ENCODE results near the gene SGK1.

SGK1 gene

GRCh38 chr6:134317471-134318131 is at the start of gene SGK1:
Gene SGK1 (minus strand): TSS chr6:134318112. CDS start chr6:134317460, 652 bp downstream.
- Histone ChIP-seq H3K27ac (ENCODE audit: low read length) (no peak within 1 kb of the TSS), H3K27me3 (ENCODE audit: control insufficient read depth in 1 of 2, insufficient read depth in 2 of 2, low read length in 2 of 2) (peaks cover 6 to 14% of the 10 kb centered on the region in 2 donors), H3K4me1 (ENCODE audit: control insufficient read depth, insufficient read depth, low read length) (peaks cover 2% of the 10 kb centered on the region), H3K4me3 (ENCODE audit: low read length in 2 of 2) (peak within 1 kb of the TSS; percentile 61 to 70), H3K9me3 (ENCODE audit: control insufficient read depth in 2 of 2, low read length in 2 of 2) (no peaks in the 10 kb centered on the region), H3K9ac (ENCODE audit: low read length in 2 of 2) (peak within 1 kb of the TSS in 1 of 2 donors; percentile 20), H3K36me3 (ENCODE audit: control insufficient read depth in 2 of 2, insufficient read depth in 2 of 2, low read length in 2 of 2) (no peaks in the 10 kb centered on the region)

GRCh38 chr6:134363323-134364039 is 45.6 kb upstream of the SGK1 start:
- no peaks in the 10 kb centered on the region for H3K27me3 ChIP-seq (ENCODE audit: control insufficient read depth in 1 of 2, insufficient read depth in 2 of 2, low read length in 2 of 2)
- no peaks in the 10 kb centered on the region for H3K36me3 ChIP-seq (ENCODE audit: control insufficient read depth in 2 of 2, insufficient read depth in 2 of 2, low read length in 2 of 2)
- H3K27ac ChIP-seq (ENCODE audit: low read length), result no peak overlapping the region
- H3K4me1 ChIP-seq (ENCODE audit: control insufficient read depth, insufficient read depth, low read length), result no peaks in the 10 kb centered on the region
- H3K4me3 ChIP-seq (ENCODE audit: low read length in 2 of 2), result no peak overlapping the region
- H3K9me3 ChIP-seq (ENCODE audit: control insufficient read depth in 2 of 2, low read length in 2 of 2), result no peaks in the 10 kb centered on the region
- H3K9ac ChIP-seq (ENCODE audit: low read length in 2 of 2), result no peak overlapping the region

GRCh38 chr6:134361011-134361410 is 43.1 kb upstream of the SGK1 start:
- no peak overlapping the region for H3K9ac ChIP-seq (ENCODE audit: low read length in 2 of 2)
- no peaks in the 10 kb centered on the region for H3K9me3 ChIP-seq (ENCODE audit: control insufficient read depth in 2 of 2, low read length in 2 of 2)
- no peaks in the 10 kb centered on the region for H3K4me1 ChIP-seq (ENCODE audit: control insufficient read depth, insufficient read depth, low read length)
- H3K4me3 ChIP-seq (ENCODE audit: low read length in 2 of 2), result no peak overlapping the region
- H3K27ac ChIP-seq (ENCODE audit: low read length), result no peak overlapping the region
- no peaks in the 10 kb centered on the region for H3K36me3 ChIP-seq (ENCODE audit: control insufficient read depth in 2 of 2, insufficient read depth in 2 of 2, low read length in 2 of 2)
- no peaks in the 10 kb centered on the region for H3K27me3 ChIP-seq (ENCODE audit: control insufficient read depth in 1 of 2, insufficient read depth in 2 of 2, low read length in 2 of 2)

GRCh38 chr6:134359302-134359701 is 41.4 kb upstream of the SGK1 start:
- no peaks in the 10 kb centered on the region for H3K9me3 ChIP-seq (ENCODE audit: control insufficient read depth in 2 of 2, low read length in 2 of 2)
- no peak overlapping the region for H3K27ac ChIP-seq (ENCODE audit: low read length)
- no peaks in the 10 kb centered on the region for H3K36me3 ChIP-seq (ENCODE audit: control insufficient read depth in 2 of 2, insufficient read depth in 2 of 2, low read length in 2 of 2)
- no peaks in the 10 kb centered on the region for H3K4me1 ChIP-seq (ENCODE audit: control insufficient read depth, insufficient read depth, low read length)
- no peak overlapping the region for H3K9ac ChIP-seq (ENCODE audit: low read length in 2 of 2)
- no peak overlapping the region for H3K4me3 ChIP-seq (ENCODE audit: low read length in 2 of 2)
- no peaks in the 10 kb centered on the region for H3K27me3 ChIP-seq (ENCODE audit: control insufficient read depth in 1 of 2, insufficient read depth in 2 of 2, low read length in 2 of 2)

GRCh38 chr6:134358320-134358719 is 40.4 kb upstream of the SGK1 start:
- no peaks in the 10 kb centered on the region for H3K36me3 ChIP-seq (ENCODE audit: control insufficient read depth in 2 of 2, insufficient read depth in 2 of 2, low read length in 2 of 2)
- no peak overlapping the region for H3K4me3 ChIP-seq (ENCODE audit: low read length in 2 of 2)
- no peak overlapping the region for H3K9ac ChIP-seq (ENCODE audit: low read length in 2 of 2)
- no peaks in the 10 kb centered on the region for H3K9me3 ChIP-seq (ENCODE audit: control insufficient read depth in 2 of 2, low read length in 2 of 2)
- H3K27me3 ChIP-seq (ENCODE audit: control insufficient read depth in 1 of 2, insufficient read depth in 2 of 2, low read length in 2 of 2), result no peaks in the 10 kb centered on the region
- no peaks in the 10 kb centered on the region for H3K4me1 ChIP-seq (ENCODE audit: control insufficient read depth, insufficient read depth, low read length)
- H3K27ac ChIP-seq (ENCODE audit: low read length), result no peak overlapping the region

- Histone ChIP-seq H3K4me3 (ENCODE audit: low read length in 2 of 2) (no peak overlapping the region), H3K9me3 (ENCODE audit: control insufficient read depth in 2 of 2, low read length in 2 of 2) (no peaks in the 10 kb centered on the region), H3K27me3 (ENCODE audit: control insufficient read depth in 1 of 2, insufficient read depth in 2 of 2, low read length in 2 of 2) (no peaks in the 10 kb centered on the region), H3K36me3 (ENCODE audit: control insufficient read depth in 2 of 2, insufficient read depth in 2 of 2, low read length in 2 of 2) (no peaks in the 10 kb centered on the region), H3K9ac (ENCODE audit: low read length in 2 of 2) (no peak overlapping the region), H3K27ac (ENCODE audit: low read length) (no peak overlapping the region), H3K4me1 (ENCODE audit: control insufficient read depth, insufficient read depth, low read length) (no peaks in the 10 kb centered on the region)
Measured at GRCh38 chr6:134357022-134357487, 39.1 kb upstream of the SGK1 start.

- Histone ChIP-seq H3K27ac (ENCODE audit: low read length) (no peak overlapping the region), H3K4me3 (ENCODE audit: low read length in 2 of 2) (no peak overlapping the region), H3K27me3 (ENCODE audit: control insufficient read depth in 1 of 2, insufficient read depth in 2 of 2, low read length in 2 of 2) (no peaks in the 10 kb centered on the region), H3K4me1 (ENCODE audit: control insufficient read depth, insufficient read depth, low read length) (no peaks in the 10 kb centered on the region), H3K9me3 (ENCODE audit: control insufficient read depth in 2 of 2, low read length in 2 of 2) (no peaks in the 10 kb centered on the region), H3K9ac (ENCODE audit: low read length in 2 of 2) (no peak overlapping the region), H3K36me3 (ENCODE audit: control insufficient read depth in 2 of 2, insufficient read depth in 2 of 2, low read length in 2 of 2) (no peaks in the 10 kb centered on the region)
Measured at GRCh38 chr6:134356405-134356804, 38.5 kb upstream of the SGK1 start.

GRCh38 chr6:134352786-134353480 is 35.0 kb upstream of the SGK1 start:
- no peaks in the 10 kb centered on the region for H3K4me1 ChIP-seq (ENCODE audit: control insufficient read depth, insufficient read depth, low read length)
- H3K36me3 ChIP-seq (ENCODE audit: control insufficient read depth in 2 of 2, insufficient read depth in 2 of 2, low read length in 2 of 2), result no peaks in the 10 kb centered on the region
- no peaks in the 10 kb centered on the region for H3K9me3 ChIP-seq (ENCODE audit: control insufficient read depth in 2 of 2, low read length in 2 of 2)
- H3K27me3 ChIP-seq (ENCODE audit: control insufficient read depth in 1 of 2, insufficient read depth in 2 of 2, low read length in 2 of 2), result no peaks in the 10 kb centered on the region
- H3K27ac ChIP-seq (ENCODE audit: low read length), result no peak overlapping the region
- no peak overlapping the region for H3K4me3 ChIP-seq (ENCODE audit: low read length in 2 of 2)
- H3K9ac ChIP-seq (ENCODE audit: low read length in 2 of 2), result no peak overlapping the region

GRCh38 chr6:134351615-134352474 is 33.9 kb upstream of the SGK1 start:
- Histone ChIP-seq H3K27me3 (ENCODE audit: control insufficient read depth in 1 of 2, insufficient read depth in 2 of 2, low read length in 2 of 2) (no peaks in the 10 kb centered on the region), H3K9ac (ENCODE audit: low read length in 2 of 2) (no peak overlapping the region), H3K9me3 (ENCODE audit: control insufficient read depth in 2 of 2, low read length in 2 of 2) (no peaks in the 10 kb centered on the region), H3K27ac (ENCODE audit: low read length) (no peak overlapping the region), H3K36me3 (ENCODE audit: control insufficient read depth in 2 of 2, insufficient read depth in 2 of 2, low read length in 2 of 2) (no peaks in the 10 kb centered on the region), H3K4me3 (ENCODE audit: low read length in 2 of 2) (no peak overlapping the region), H3K4me1 (ENCODE audit: control insufficient read depth, insufficient read depth, low read length) (no peaks in the 10 kb centered on the region)

All from stomach smooth muscle (tissue), 2 donors.